ENCODE measurements around the gene GALNT2. TPM values are rescaled to one million over a fixed set of nuclear protein-coding genes. Genes with fewer than 3 reads are reported as not detected.

The GALNT2 gene
- total and polyA plus RNA-seq, 2 experiments from 2014 or later: 17.8 to 48.3 TPM

DNA sequence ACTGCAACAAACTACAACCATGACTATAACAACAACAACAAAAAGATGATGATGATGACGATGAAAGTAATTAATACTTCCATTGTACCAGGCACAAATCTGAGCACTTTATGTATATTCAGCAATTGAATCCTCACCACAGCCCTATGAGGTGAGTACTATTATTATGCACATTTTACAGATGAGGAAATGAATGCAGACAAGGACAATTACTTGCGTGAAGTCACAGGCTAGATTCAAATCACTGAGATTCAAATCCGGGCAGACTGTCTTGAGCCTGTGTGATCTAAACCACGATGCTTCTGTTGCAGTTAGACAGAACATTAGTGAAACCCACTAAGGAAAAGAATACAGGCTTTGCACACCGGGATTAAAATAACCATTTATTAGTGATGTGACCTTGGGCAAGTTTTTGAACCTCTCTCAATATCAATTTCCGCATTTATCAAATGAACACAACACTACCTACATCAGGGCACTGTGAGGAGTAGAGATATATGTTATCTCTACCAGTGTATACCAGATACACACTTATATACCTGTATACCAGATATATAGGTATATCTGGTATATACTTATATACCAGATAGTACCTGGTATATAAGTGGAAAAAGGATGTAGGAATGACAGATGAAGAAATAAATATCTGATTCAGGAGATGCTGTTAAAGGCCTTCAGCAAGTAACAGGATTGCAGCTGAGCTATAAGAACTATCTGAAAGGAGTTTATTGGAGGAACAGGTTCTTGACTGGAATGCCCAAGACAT lies 34.3 kb upstream of the GALNT2 start (continued):
- TF ChIP-seq STAT1 (IDR thresholded peaks at IDR 0.05; ENCODE audit: unreplicated experiment) (no peak), REST (IDR thresholded peaks at IDR 0.05; ENCODE audit: unreplicated experiment) (no peak)

GRCh38 chr1:230037261-230037660 lies 29.8 kb upstream of the GALNT2 start:
- no peak overlapping the region for H3K27ac ChIP-seq (ENCODE audit: low read depth)
- Mint-ChIP-seq H3K4me1 (peaks cover 4% of the 10 kb centered on the region; the same call in 2 of the 3 replicates), H3K36me3 (ENCODE audit: low read depth) (no peaks in the 10 kb centered on the region), H3K9me3 (no peaks in the 10 kb centered on the region; the same call in 2 of the 3 replicates), H3K27me3 (ENCODE audit: insufficient read depth, low read depth, poor library complexity) (peaks cover 2% of the 10 kb centered on the region), H3K4me3 (no peak overlapping the region), H3K27ac (no peak overlapping the region)
- H3K79me2 ChIP-seq (replicated peaks; ENCODE audit: insufficient read depth): no peaks in the 10 kb centered on the region
- H3K36me3 ChIP-seq (ENCODE audit: insufficient read depth): no peaks in the 10 kb centered on the region
- H3K4me1 ChIP-seq (ENCODE audit: insufficient read depth): no peaks in the 10 kb centered on the region; the same call in 1 of the 2 replicates
- H3F3A ChIP-seq (replicated peaks; ENCODE audit: low read depth): no peaks in the 10 kb centered on the region
- H2AFZ ChIP-seq: no peak overlapping the region
- H3K4me2 ChIP-seq: no peak overlapping the region
- no peaks in the 10 kb centered on the region for H4K20me1 ChIP-seq (replicated peaks; ENCODE audit: insufficient read depth)
- H3K27me3 ChIP-seq (ENCODE audit: insufficient read depth): no peaks in the 10 kb centered on the region
- H3K9me2 ChIP-seq (ENCODE audit: insufficient read depth): no peaks in the 10 kb centered on the region
- H3K4me3 ChIP-seq: no peak overlapping the region
- ATAC-seq (no peak), DNase-seq (ENCODE audit: low spot score) (no peak)
- TF ChIP-seq ZNF114 (CRISPR knock-in tag; IDR thresholded peaks at IDR 0.05) (no peak), STAT1 (IDR thresholded peaks at IDR 0.05; ENCODE audit: unreplicated experiment) (no peak), REST (IDR thresholded peaks at IDR 0.05; ENCODE audit: unreplicated experiment) (no peak), NANOG (IDR thresholded peaks at IDR 0.05; ENCODE audit: borderline replicate concordance) (no peak), EZH2phosphoT487 (IDR thresholded peaks at IDR 0.05; ENCODE audit: unreplicated experiment) (no peak), CREB1 (CRISPR knock-in tag; IDR thresholded peaks at IDR 0.05; ENCODE audit: low read depth) (no peak), ETS1 (IDR thresholded peaks at IDR 0.05) (no peak)
- TF ChIP-seq, protein P1, sequence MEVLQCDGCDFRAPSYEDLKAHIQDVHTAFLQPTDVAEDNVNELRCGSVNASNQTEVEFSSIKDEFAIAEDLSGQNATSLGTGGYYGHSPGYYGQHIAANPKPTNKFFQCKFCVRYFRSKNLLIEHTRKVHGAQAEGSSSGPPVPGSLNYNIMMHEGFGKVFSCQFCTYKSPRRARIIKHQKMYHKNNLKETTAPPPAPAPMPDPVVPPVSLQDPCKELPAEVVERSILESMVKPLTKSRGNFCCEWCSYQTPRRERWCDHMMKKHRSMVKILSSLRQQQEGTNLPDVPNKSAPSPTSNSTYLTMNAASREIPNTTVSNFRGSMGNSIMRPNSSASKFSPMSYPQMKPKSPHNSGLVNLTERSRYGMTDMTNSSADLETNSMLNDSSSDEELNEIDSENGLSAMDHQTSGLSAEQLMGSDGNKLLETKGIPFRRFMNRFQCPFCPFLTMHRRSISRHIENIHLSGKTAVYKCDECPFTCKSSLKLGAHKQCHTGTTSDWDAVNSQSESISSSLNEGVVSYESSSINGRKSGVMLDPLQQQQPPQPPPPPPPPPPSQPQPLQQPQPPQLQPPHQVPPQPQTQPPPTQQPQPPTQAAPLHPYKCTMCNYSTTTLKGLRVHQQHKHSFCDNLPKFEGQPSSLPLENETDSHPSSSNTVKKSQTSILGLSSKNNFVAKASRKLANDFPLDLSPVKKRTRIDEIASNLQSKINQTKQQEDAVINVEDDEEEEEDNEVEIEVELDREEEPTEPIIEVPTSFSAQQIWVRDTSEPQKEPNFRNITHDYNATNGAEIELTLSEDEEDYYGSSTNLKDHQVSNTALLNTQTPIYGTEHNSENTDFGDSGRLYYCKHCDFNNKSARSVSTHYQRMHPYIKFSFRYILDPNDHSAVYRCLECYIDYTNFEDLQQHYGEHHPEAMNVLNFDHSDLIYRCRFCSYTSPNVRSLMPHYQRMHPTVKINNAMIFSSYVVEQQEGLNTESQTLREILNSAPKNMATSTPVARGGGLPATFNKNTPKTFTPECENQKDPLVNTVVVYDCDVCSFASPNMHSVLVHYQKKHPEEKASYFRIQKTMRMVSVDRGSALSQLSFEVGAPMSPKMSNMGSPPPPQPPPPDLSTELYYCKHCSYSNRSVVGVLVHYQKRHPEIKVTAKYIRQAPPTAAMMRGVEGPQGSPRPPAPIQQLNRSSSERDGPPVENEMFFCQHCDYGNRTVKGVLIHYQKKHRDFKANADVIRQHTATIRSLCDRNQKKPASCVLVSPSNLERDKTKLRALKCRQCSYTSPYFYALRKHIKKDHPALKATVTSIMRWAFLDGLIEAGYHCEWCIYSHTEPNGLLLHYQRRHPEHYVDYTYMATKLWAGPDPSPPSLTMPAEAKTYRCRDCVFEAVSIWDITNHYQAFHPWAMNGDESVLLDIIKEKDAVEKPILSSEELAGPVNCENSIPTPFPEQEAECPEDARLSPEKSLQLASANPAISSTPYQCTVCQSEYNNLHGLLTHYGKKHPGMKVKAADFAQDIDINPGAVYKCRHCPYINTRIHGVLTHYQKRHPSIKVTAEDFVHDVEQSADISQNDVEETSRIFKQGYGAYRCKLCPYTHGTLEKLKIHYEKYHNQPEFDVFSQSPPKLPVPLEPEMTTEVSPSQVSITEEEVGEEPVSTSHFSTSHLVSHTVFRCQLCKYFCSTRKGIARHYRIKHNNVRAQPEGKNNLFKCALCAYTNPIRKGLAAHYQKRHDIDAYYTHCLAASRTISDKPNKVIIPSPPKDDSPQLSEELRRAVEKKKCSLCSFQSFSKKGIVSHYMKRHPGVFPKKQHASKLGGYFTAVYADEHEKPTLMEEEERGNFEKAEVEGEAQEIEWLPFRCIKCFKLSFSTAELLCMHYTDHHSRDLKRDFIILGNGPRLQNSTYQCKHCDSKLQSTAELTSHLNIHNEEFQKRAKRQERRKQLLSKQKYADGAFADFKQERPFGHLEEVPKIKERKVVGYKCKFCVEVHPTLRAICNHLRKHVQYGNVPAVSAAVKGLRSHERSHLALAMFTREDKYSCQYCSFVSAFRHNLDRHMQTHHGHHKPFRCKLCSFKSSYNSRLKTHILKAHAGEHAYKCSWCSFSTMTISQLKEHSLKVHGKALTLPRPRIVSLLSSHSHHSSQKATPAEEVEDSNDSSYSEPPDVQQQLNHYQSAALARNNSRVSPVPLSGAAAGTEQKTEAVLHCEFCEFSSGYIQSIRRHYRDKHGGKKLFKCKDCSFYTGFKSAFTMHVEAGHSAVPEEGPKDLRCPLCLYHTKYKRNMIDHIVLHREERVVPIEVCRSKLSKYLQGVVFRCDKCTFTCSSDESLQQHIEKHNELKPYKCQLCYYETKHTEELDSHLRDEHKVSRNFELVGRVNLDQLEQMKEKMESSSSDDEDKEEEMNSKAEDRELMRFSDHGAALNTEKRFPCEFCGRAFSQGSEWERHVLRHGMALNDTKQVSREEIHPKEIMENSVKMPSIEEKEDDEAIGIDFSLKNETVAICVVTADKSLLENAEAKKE (CRISPR knock-in tag; IDR thresholded peaks at IDR 0.05): no peak

All from GM23338 (cell line).